Lower leg skin (tissue), 3 donors: ENCODE data around the gene CNN3.

ENCODE experiments used
- POLR2A ChIP-seq, 2 donors: fragments of 450-650 bp; IDR thresholded peaks; one replicate each; pipeline ENCODE4 v1.6.1; 2016 to 2017; ENCODE audit warnings: antibody characterized with exemption in 2 of 2, mild to moderate bottlenecking in 1 of 2, moderate library complexity in 1 of 2
- TF ChIP-seq, protein P1 (sequence below), 3 donors: fragments of 450-650 bp; IDR thresholded peaks; one replicate each; pipeline ENCODE4 v1.5.1; 2016; ENCODE audit warnings: antibody characterized with exemption in 3 of 3, mild to moderate bottlenecking in 3 of 3, moderate library complexity in 2 of 3

DNA sequence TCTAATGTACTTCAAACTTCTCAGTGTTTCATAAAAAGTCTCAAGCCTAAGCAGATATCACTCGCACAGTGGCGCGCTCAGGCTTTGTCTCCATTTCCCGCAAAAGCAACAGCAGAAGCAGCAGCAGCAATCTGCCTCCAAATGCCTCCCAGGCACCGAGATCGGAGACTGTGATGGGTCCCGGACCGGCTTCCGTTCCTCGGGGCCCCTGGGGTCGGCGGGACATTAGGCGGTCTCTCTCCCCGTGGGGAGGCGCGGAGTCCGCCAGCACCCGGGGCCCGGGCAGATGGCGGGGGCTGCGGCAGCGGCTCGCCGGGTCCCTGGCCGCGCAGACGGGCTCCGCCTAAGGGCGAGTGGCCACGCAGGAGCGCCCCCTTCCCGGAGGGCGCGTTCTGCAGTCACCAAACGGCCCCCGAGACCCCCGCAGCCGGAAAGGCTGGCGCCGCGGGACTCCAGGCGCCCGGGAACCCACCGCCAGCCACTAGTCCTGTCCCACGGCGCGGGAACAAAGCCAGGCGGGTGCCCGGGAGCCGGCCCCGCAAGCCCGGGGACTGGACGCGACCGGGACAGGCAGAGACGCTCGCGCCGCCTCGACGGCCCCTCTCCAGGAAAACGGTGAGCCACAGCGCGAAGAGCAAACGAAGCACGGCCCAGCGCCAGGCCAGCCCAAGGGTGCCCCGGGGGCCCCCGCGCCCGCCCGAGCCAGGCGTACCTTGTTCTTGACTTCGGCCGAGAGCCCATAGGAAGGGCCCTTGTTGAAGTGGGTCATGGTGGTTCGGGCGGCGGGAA is 590 bp downstream of the CNN3 start:
- TF ChIP-seq, protein P1, sequence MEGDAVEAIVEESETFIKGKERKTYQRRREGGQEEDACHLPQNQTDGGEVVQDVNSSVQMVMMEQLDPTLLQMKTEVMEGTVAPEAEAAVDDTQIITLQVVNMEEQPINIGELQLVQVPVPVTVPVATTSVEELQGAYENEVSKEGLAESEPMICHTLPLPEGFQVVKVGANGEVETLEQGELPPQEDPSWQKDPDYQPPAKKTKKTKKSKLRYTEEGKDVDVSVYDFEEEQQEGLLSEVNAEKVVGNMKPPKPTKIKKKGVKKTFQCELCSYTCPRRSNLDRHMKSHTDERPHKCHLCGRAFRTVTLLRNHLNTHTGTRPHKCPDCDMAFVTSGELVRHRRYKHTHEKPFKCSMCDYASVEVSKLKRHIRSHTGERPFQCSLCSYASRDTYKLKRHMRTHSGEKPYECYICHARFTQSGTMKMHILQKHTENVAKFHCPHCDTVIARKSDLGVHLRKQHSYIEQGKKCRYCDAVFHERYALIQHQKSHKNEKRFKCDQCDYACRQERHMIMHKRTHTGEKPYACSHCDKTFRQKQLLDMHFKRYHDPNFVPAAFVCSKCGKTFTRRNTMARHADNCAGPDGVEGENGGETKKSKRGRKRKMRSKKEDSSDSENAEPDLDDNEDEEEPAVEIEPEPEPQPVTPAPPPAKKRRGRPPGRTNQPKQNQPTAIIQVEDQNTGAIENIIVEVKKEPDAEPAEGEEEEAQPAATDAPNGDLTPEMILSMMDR (IDR thresholded peaks at IDR 0.05), result no peak
- no peak for TF ChIP-seq POLR2A (IDR thresholded peaks at IDR 0.05)
